Measurements from ENCODE around the gene ANO9.

Gene ANO9

DNA sequence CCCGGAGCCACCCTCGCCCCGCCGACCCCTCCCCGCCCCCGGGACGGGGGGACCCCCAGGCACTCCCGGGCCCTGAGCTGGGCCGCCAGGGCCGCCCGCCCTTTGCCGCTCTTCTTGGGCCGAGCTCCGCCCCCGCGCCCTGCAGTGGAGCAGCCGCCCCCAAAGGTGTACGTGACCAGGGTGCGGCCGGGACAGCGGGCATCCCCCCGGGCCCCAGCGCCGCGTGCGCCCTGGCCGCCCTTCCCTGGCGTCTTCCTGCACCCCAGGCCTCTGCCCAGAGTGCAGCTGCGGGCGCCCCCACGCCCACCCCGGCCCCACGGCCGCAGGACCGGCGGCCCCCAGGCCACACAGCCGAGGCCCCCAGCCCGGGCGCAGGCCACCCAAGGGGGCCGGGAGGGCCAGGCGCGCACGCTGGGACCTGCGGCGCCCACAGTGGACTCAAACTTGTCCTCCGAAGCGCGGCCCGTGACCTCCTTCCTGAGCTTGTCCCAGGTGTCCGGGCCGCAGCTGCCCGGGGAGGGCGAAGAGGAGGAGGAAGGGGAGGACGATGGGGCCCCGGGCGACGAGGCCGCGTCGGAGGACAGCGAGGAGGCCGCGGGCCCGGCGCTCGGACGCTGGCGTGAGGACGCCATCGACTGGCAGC lies 65.2 kb downstream of the ANO9 start:
- H2AFZ ChIP-seq (ENCODE audit: low read length), result no peak overlapping the region
- H3K9ac ChIP-seq (ENCODE audit: low read length), result no peak overlapping the region

GRCh38 chr11:375065-376025 lies 66.5 kb downstream of the ANO9 start:
- no peaks in the 10 kb centered on the region for H3K27me3 ChIP-seq (ENCODE audit: insufficient read depth, low read length)

More for the DNA sequence above, 65.2 kb downstream of the ANO9 start:
- Histone ChIP-seq H3K4me2 (ENCODE audit: low read length) (no peak overlapping the region), H3K79me2 (ENCODE audit: insufficient read depth, low read length) (no peaks in the 10 kb centered on the region), H3K27ac (ENCODE audit: low read depth, low read length, poor library complexity, severe bottlenecking) (no peak overlapping the region), H3K9me2 (ENCODE audit: low read depth, low read length) (no peaks in the 10 kb centered on the region), H3K4me1 (ENCODE audit: insufficient read depth, low read length, severe bottlenecking) (no peaks in the 10 kb centered on the region), H3K36me3 (ENCODE audit: insufficient read depth, low read length) (no peaks in the 10 kb centered on the region), H3K27me3 (ENCODE audit: insufficient read depth, low read length) (no peaks in the 10 kb centered on the region), H4K20me1 (ENCODE audit: insufficient read depth, low read length) (no peaks in the 10 kb centered on the region), H3K9me3 (ENCODE audit: low read length) (no peaks in the 10 kb centered on the region), H3K4me3 (ENCODE audit: low read depth, low read length, poor library complexity, severe bottlenecking) (no peak overlapping the region), H3F3A (ENCODE audit: insufficient read depth, low read length) (no peaks in the 10 kb centered on the region)
- no peak for TF ChIP-seq EZH2 (IDR thresholded peaks at IDR 0.05; ENCODE audit: borderline replicate concordance, low read length)
- TF ChIP-seq, protein P1, sequence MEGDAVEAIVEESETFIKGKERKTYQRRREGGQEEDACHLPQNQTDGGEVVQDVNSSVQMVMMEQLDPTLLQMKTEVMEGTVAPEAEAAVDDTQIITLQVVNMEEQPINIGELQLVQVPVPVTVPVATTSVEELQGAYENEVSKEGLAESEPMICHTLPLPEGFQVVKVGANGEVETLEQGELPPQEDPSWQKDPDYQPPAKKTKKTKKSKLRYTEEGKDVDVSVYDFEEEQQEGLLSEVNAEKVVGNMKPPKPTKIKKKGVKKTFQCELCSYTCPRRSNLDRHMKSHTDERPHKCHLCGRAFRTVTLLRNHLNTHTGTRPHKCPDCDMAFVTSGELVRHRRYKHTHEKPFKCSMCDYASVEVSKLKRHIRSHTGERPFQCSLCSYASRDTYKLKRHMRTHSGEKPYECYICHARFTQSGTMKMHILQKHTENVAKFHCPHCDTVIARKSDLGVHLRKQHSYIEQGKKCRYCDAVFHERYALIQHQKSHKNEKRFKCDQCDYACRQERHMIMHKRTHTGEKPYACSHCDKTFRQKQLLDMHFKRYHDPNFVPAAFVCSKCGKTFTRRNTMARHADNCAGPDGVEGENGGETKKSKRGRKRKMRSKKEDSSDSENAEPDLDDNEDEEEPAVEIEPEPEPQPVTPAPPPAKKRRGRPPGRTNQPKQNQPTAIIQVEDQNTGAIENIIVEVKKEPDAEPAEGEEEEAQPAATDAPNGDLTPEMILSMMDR (IDR thresholded peaks at IDR 0.05; ENCODE audit: low read length), result no peak

GRCh38 chr11:373716-374551 lies 67.9 kb downstream of the ANO9 start:
- no peak overlapping the region for H3K4me3 ChIP-seq (ENCODE audit: low read depth, low read length, poor library complexity, severe bottlenecking)
- no peak overlapping the region for H3K9ac ChIP-seq (ENCODE audit: low read length)
- no peaks in the 10 kb centered on the region for H3K4me1 ChIP-seq (ENCODE audit: insufficient read depth, low read length, severe bottlenecking)
- H3K27me3 ChIP-seq (ENCODE audit: insufficient read depth, low read length), result no peaks in the 10 kb centered on the region
- no peaks in the 10 kb centered on the region for H4K20me1 ChIP-seq (ENCODE audit: insufficient read depth, low read length)
- no peaks in the 10 kb centered on the region for H3K79me2 ChIP-seq (ENCODE audit: insufficient read depth, low read length)
- no peaks in the 10 kb centered on the region for H3K9me2 ChIP-seq (ENCODE audit: low read depth, low read length)
- H3F3A ChIP-seq (ENCODE audit: insufficient read depth, low read length), result no peaks in the 10 kb centered on the region
- H2AFZ ChIP-seq (ENCODE audit: low read length), result no peak overlapping the region
- H3K36me3 ChIP-seq (ENCODE audit: insufficient read depth, low read length), result no peaks in the 10 kb centered on the region
- no peak overlapping the region for H3K27ac ChIP-seq (ENCODE audit: low read depth, low read length, poor library complexity, severe bottlenecking)
- no peak overlapping the region for H3K4me2 ChIP-seq (ENCODE audit: low read length)
- TF ChIP-seq, protein P1 (IDR thresholded peaks at IDR 0.05; ENCODE audit: low read length), result no peak
- no peak for TF ChIP-seq EZH2 (IDR thresholded peaks at IDR 0.05; ENCODE audit: borderline replicate concordance, low read length)
- no peaks in the 10 kb centered on the region for H3K9me3 ChIP-seq (ENCODE audit: low read length)

More at GRCh38 chr11:375065-376025, 66.5 kb downstream of the ANO9 start:
- Histone ChIP-seq H3K9me3 (ENCODE audit: low read length) (no peaks in the 10 kb centered on the region), H3K4me1 (ENCODE audit: insufficient read depth, low read length, severe bottlenecking) (no peaks in the 10 kb centered on the region), H3K36me3 (ENCODE audit: insufficient read depth, low read length) (no peaks in the 10 kb centered on the region), H3K9me2 (ENCODE audit: low read depth, low read length) (no peaks in the 10 kb centered on the region), H4K20me1 (ENCODE audit: insufficient read depth, low read length) (no peaks in the 10 kb centered on the region), H3K27ac (ENCODE audit: low read depth, low read length, poor library complexity, severe bottlenecking) (no peak overlapping the region), H3K4me2 (ENCODE audit: low read length) (no peak overlapping the region), H3K9ac (ENCODE audit: low read length) (no peak overlapping the region), H3K4me3 (ENCODE audit: low read depth, low read length, poor library complexity, severe bottlenecking) (no peak overlapping the region), H2AFZ (ENCODE audit: low read length) (no peak overlapping the region), H3F3A (ENCODE audit: insufficient read depth, low read length) (no peaks in the 10 kb centered on the region), H3K79me2 (ENCODE audit: insufficient read depth, low read length) (no peaks in the 10 kb centered on the region)
- TF ChIP-seq EZH2 (IDR thresholded peaks at IDR 0.05; ENCODE audit: borderline replicate concordance, low read length), result no peak

Measured in OCI-LY1 (cell line).